MCF 10A (cell line): ENCODE data around the gene TMEM135. TPM values are rescaled to one million over a fixed set of nuclear protein-coding genes. Genes with fewer than 3 reads are reported as not detected.
"Not testable (repeated sequence)": the region's sequence is repeated elsewhere in the genome, so short reads cannot be mapped to it uniquely, and the experiment has no call there.

Experiments used
- BruUV-seq: library from RNA; stranded (reverse); fragments of 400-500 nt; replicated peaks from 2 replicates; lab custom pipeline; 2021; lab: Mats Ljungman, UMichigan
- CTCF ChIA-PET: fragments of 300-600 bp; sonication (Branson Sonifier 250); formaldehyde crosslinking; extraction: SDS; loops from one replicate; lab custom pipeline; 2021; ENCODE audit warnings: antibody characterized with exemption, inconsistent platforms; lab: Yijun Ruan, JAX
- POLR2A ChIA-PET: fragments of 300-600, 350-650 bp; sonication (Branson Sonifier 250); formaldehyde crosslinking; extraction: SDS; loops from one replicate; lab custom pipeline; 2020; ENCODE audit warnings: antibody characterized with exemption, inconsistent platforms; lab: Yijun Ruan, JAX
- DNase-seq: peaks from one replicate; pipeline ENCODE4 v3.0.0-alpha.2; 2018; ENCODE audit not compliant: unreplicated experiment
- H3K27ac Mint-ChIP-seq: one replicate; pipeline ENCODE4 v1.8.0; 2022; ENCODE audit warnings: mild to moderate bottlenecking, low read depth, mixed read lengths; ENCODE audit not compliant: unreplicated experiment
- H3K27me3 Mint-ChIP-seq: one replicate; pipeline ENCODE4 v1.8.0; 2022; ENCODE audit warnings: mixed read lengths; ENCODE audit not compliant: insufficient read depth, unreplicated experiment
- H3K36me3 Mint-ChIP-seq: one replicate; pipeline ENCODE4 v1.8.0; 2022; ENCODE audit warnings: mild to moderate bottlenecking, moderate library complexity, mixed read lengths; ENCODE audit not compliant: insufficient read depth, unreplicated experiment
- H3K4me1 Mint-ChIP-seq: one replicate; pipeline ENCODE4 v1.8.0; 2022; ENCODE audit warnings: mixed read lengths; ENCODE audit not compliant: insufficient read depth, unreplicated experiment
- H3K4me3 Mint-ChIP-seq: one replicate; pipeline ENCODE4 v1.8.0; 2022; ENCODE audit warnings: mild to moderate bottlenecking, moderate library complexity, mixed read lengths; ENCODE audit not compliant: unreplicated experiment
- H3K9me3 Mint-ChIP-seq: one replicate; pipeline ENCODE4 v1.8.0; 2022; ENCODE audit warnings: mixed read lengths; ENCODE audit not compliant: unreplicated experiment
- CTCF ChIP-seq: fragments of 200-600 bp; IDR thresholded peaks from one replicate; pipeline ENCODE4 v1.8.0; 2022; ENCODE audit warnings: antibody characterized with exemption, mild to moderate bottlenecking; ENCODE audit not compliant: unreplicated experiment
- intact Hi-C: fragments of 100-400 bp; cut with micrococcal nuclease; formaldehyde crosslinking; loops from 2 replicates; pipeline ENCODE4 v1.14.1; 2022
- total RNA-seq: library from RNA; stranded (reverse); gene quantifications from 2 replicates; pipeline ENCODE4 v1.2.3, GENCODE V29; 2022

Gene TMEM135
- total RNA-seq, 1 experiment from 2014 or later, result 10.7 TPM

DNA sequence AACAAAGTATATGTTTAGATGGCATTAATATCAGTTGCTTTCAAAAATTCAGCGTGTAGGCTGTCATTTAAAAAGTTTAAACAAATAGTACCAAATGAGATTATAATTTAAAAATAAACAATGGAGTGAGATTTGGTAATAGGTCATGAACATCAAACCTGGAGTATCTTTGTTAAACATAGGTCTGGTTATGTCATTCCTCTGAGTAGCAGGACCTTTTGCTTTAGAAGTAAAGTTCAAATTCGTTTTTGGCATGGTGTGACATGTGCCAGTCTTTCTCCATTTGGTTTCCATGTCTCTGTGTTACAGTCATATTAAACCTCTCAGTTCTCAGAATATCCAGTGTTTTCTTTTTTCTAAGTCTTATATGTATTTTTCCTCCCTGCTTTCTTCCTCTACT is 242.4 kb downstream of the TMEM135 start:
- POLR2A ChIA-PET, result interaction anchor here (1.0 kb wide), 1 partner anchor 243 kb away, joined by 3 read pairs; no protein-coding TSS in a partner anchor
- H3K27me3 Mint-ChIP-seq, result no peaks in the 10 kb centered on the region
- no TSS peak for BruUV-seq
- no peaks in the 10 kb centered on the region for H3K9me3 Mint-ChIP-seq
- no peak overlapping the region for H3K27ac Mint-ChIP-seq
- DNase-seq, result no peak
- CTCF ChIA-PET, result interaction anchor here (0.6 to 3.4 kb wide), 5 partner anchors 49 to 341 kb away, joined by 3 to 51 read pairs (median 5); partner anchors contain the start of gene FZD4
- intact Hi-C loops, result no loop called here
- H3K4me3 Mint-ChIP-seq, result no peak overlapping the region
- TF ChIP-seq CTCF, result no peak
- H3K36me3 Mint-ChIP-seq, result peaks cover 5% of the 10 kb centered on the region
- H3K4me1 Mint-ChIP-seq, result peaks cover 5% of the 10 kb centered on the region

- ChIA-PET POLR2A (interaction anchor here (0.8 to 0.9 kb wide), 2 partner anchors 16 to 328 kb away, joined by 3 read pairs; no protein-coding TSS in a partner anchor), CTCF (interaction anchor here (0.7 to 3.4 kb wide), 22 partner anchors 9 to 1261 kb away, joined by 3 to 51 read pairs (median 4); partner anchors contain the start of gene FZD4)
- peaks cover 5% of the 10 kb centered on the region for H3K36me3 Mint-ChIP-seq
- H3K27me3 Mint-ChIP-seq, result no peaks in the 10 kb centered on the region
- no peak overlapping the region for H3K27ac Mint-ChIP-seq
- peak; percentile 85 for DNase-seq
- no TSS peak for BruUV-seq
- H3K4me1 Mint-ChIP-seq, result peaks cover 5% of the 10 kb centered on the region
- TF ChIP-seq CTCF, result peak; percentile 29
- H3K9me3 Mint-ChIP-seq, result no peaks in the 10 kb centered on the region
- H3K4me3 Mint-ChIP-seq, result no peak overlapping the region
- intact Hi-C loops, result loop anchor here (1.0 kb wide), 4 partner anchors 185 to 342 kb away; no protein-coding TSS in a partner anchor
Measured at GRCh38 chr11:87281496-87281895, 243.8 kb downstream of the TMEM135 start.

- ChIA-PET CTCF (interaction anchor here (0.6 to 4.1 kb wide), 3 partner anchors 16 to 345 kb away, joined by 3 to 31 read pairs (median 10); no protein-coding TSS in a partner anchor), POLR2A (interaction anchor here (1.5 kb wide), 1 partner anchor 345 kb away, joined by 3 read pairs; no protein-coding TSS in a partner anchor)
- H3K4me1 Mint-ChIP-seq, result peaks cover 5% of the 10 kb centered on the region
- TF ChIP-seq CTCF, result no peak
- H3K27me3 Mint-ChIP-seq, result no peaks in the 10 kb centered on the region
- no peak for DNase-seq
- H3K4me3 Mint-ChIP-seq, result no peak overlapping the region
- H3K9me3 Mint-ChIP-seq, result no peaks in the 10 kb centered on the region
- intact Hi-C loops, result no loop called here
- BruUV-seq, result no TSS peak
- peaks cover 5% of the 10 kb centered on the region for H3K36me3 Mint-ChIP-seq
- no peak overlapping the region for H3K27ac Mint-ChIP-seq
Measured at GRCh38 chr11:87284306-87284705, 246.6 kb downstream of the TMEM135 start.

- CTCF ChIA-PET, result interaction anchor here (0.7 to 4.1 kb wide), 4 partner anchors 183 to 350 kb away, joined by 3 to 31 read pairs (median 3); no protein-coding TSS in a partner anchor
- BruUV-seq, DNase-seq, H3K4me1 Mint-ChIP-seq, H3K27me3 Mint-ChIP-seq, H3K36me3 Mint-ChIP-seq, H3K9me3 Mint-ChIP-seq, H3K27ac Mint-ChIP-seq, intact Hi-C loops, H3K4me3 Mint-ChIP-seq: not testable (repeated sequence)
- POLR2A ChIA-PET, result interaction anchor here (0.6 to 1.2 kb wide), 3 partner anchors 76 to 349 kb away, joined by 3 read pairs; partner anchors contain the start of gene FZD4
Measured at GRCh38 chr11:87285674-87286073, 247.9 kb downstream of the TMEM135 start.
